H1 (cell line): ENCODE results near the gene DNMT3L. TPM values are rescaled to one million over a fixed set of nuclear protein-coding genes. Genes with fewer than 3 reads are reported as not detected.

Experiments
- CTCF ChIA-PET: fragments of 300-600 bp; sonication (Branson Sonifier 250); formaldehyde crosslinking; loops from one replicate; lab custom pipeline; 2021; ENCODE audit not compliant: partially characterized antibody; lab: Charles Lee
- POLR2A ChIA-PET: fragments of 300-600 bp; sonication (Branson Sonifier 250); formaldehyde crosslinking; loops from one replicate; lab custom pipeline; 2021; ENCODE audit warnings: inconsistent platforms; ENCODE audit not compliant: partially characterized antibody; lab: Charles Lee
- DNase-seq, 2 experiments: peaks; one replicate each; pipeline versions ENCODE4 v3.0.0 to v3.0.0-alpha.2; 2010 to 2022; ENCODE audit warnings: low spot score in 2 of 2, low read depth in 1 of 2, mixed read lengths in 1 of 2
- FAIRE-seq: peaks from 2 replicates; lab custom pipeline; 2011; peaks lifted over from hg19 to GRCh38; lab: Jason Lieb, UNC
- H2AFZ ChIP-seq: 2 replicates; pipeline ENCODE4 v1.8.1; 2012; ENCODE audit warnings: low read length, inconsistent platforms
- H2AK5ac ChIP-seq: 2 replicates; pipeline ENCODE4 v1.6.1; 2013; ENCODE audit warnings: low read depth, low read length
- H2BK120ac ChIP-seq: replicated peaks from 2 replicates; pipeline ENCODE3; 2013; ENCODE audit warnings: low read depth, low read length, inconsistent platforms
- H2BK12ac ChIP-seq: 2 replicates; pipeline ENCODE4 v1.6.1; 2013; ENCODE audit warnings: low read depth, low read length
- H2BK15ac ChIP-seq: 2 replicates; pipeline ENCODE4 v1.6.1; 2013; ENCODE audit warnings: low read length
- H2BK20ac ChIP-seq: 2 replicates; pipeline ENCODE4 v1.6.1; 2013; ENCODE audit warnings: low read length
- H2BK5ac ChIP-seq: 2 replicates; pipeline ENCODE4 v1.6.1; 2013; ENCODE audit warnings: low read depth, low read length
- H3K14ac ChIP-seq: 2 replicates; pipeline ENCODE4 v1.6.1; 2013; ENCODE audit warnings: inconsistent platforms; ENCODE audit not compliant: insufficient read length
- H3K18ac ChIP-seq: 2 replicates; pipeline ENCODE4 v1.6.1; 2013; ENCODE audit warnings: low read length; ENCODE audit errors: extremely low read depth
- H3K23ac ChIP-seq: 2 replicates; pipeline ENCODE4 v1.6.1; 2013; ENCODE audit warnings: inconsistent platforms; ENCODE audit not compliant: insufficient read length
- H3K23me2 ChIP-seq: 2 replicates; pipeline ENCODE4 v1.6.1; 2013; ENCODE audit warnings: low read depth, low read length
- H3K27ac ChIP-seq: 2 replicates; pipeline ENCODE4 v1.6.1; 2011; ENCODE audit warnings: low read depth, low read length, inconsistent platforms
- H3K27me3 ChIP-seq, 4 experiments: replicated peaks in 1 of 4; 1 replicate in 1 of 4; 2 replicates in 3 of 4; pipeline versions ENCODE4 v1.6.1 to v1.8.1; 2011 to 2013; ENCODE audit warnings: low read length in 3 of 4, mild to moderate bottlenecking in 3 of 4, inconsistent platforms in 2 of 4, mixed read lengths in 2 of 4, moderate library complexity in 1 of 4; ENCODE audit not compliant: control insufficient read depth in 3 of 4, insufficient read depth in 3 of 4; ENCODE audit errors: extremely low read depth in 1 of 4
- H3K36me3 ChIP-seq, 4 experiments: 2 replicates each; pipeline versions ENCODE4 v1.6.1 to v1.8.1; 2011 to 2013; ENCODE audit warnings: mild to moderate bottlenecking in 4 of 4, low read length in 3 of 4, moderate library complexity in 2 of 4, control low read depth in 1 of 4, inconsistent platforms in 1 of 4; ENCODE audit not compliant: insufficient read depth in 4 of 4, control insufficient read depth in 2 of 4
- H3K4ac ChIP-seq: replicated peaks from 2 replicates; pipeline ENCODE3; 2013; ENCODE audit warnings: low read length, low read depth, mixed read lengths, inconsistent platforms; ENCODE audit not compliant: insufficient read length
- H3K4me1 ChIP-seq, 4 experiments: replicated peaks in 1 of 4; 1 replicate in 1 of 4; 2 replicates in 3 of 4; pipeline versions ENCODE4 v1.6.1 to v1.8.1; 2011 to 2013; ENCODE audit warnings: low read length in 3 of 4, inconsistent platforms in 2 of 4, mixed read lengths in 1 of 4; ENCODE audit not compliant: insufficient read depth in 4 of 4, control insufficient read depth in 3 of 4
- H3K4me2 ChIP-seq, 2 experiments: 2 replicates each; pipeline versions ENCODE4 v1.6.1 to v1.8.1; 2011 to 2013; ENCODE audit warnings: low read depth in 2 of 2, low read length in 2 of 2, control low read depth in 1 of 2, inconsistent platforms in 1 of 2, mild to moderate bottlenecking in 1 of 2; ENCODE audit not compliant: insufficient read depth in 1 of 2
- H3K4me3 ChIP-seq, 4 experiments: fragments of 200-600, 300-600 bp in 1 of 4; sonication (generic), shearing (Covaris generic), sonication (Bioruptor Twin) in 1 of 4; 2 replicates each; pipeline versions ENCODE4 v1.5.1 to v1.8.1; 2011 to 2016; ENCODE audit warnings: low read length in 4 of 4, low read depth in 3 of 4, control low read depth in 2 of 4, inconsistent platforms in 2 of 4, mild to moderate bottlenecking in 2 of 4, mixed read lengths in 1 of 4, moderate library complexity in 1 of 4; ENCODE audit not compliant: insufficient read depth in 2 of 4; ENCODE audit errors: extremely low read depth in 1 of 4
- H3K56ac ChIP-seq: replicated peaks from 2 replicates; pipeline ENCODE3; 2013; ENCODE audit warnings: low read depth, mild to moderate bottlenecking, mixed read lengths, low read length, inconsistent platforms; ENCODE audit not compliant: insufficient read length
- H3K79me1 ChIP-seq: 2 replicates; pipeline ENCODE4 v1.6.1; 2013; ENCODE audit warnings: low read depth, low read length, control low read depth
- H3K79me2 ChIP-seq, 2 experiments: 2 replicates each; pipeline versions ENCODE4 v1.6.1 to v1.8.1; 2012 to 2013; ENCODE audit warnings: low read length in 2 of 2, mild to moderate bottlenecking in 2 of 2, inconsistent platforms in 1 of 2; ENCODE audit not compliant: insufficient read depth in 2 of 2, control insufficient read depth in 1 of 2
- H3K9ac ChIP-seq, 4 experiments: replicated peaks in 1 of 4; 1 replicate in 1 of 4; 2 replicates in 3 of 4; pipeline versions ENCODE4 v1.6.1 to v1.8.1; 2011 to 2013; ENCODE audit warnings: low read depth in 3 of 4, low read length in 3 of 4, control low read depth in 2 of 4, mild to moderate bottlenecking in 2 of 4, moderate library complexity in 2 of 4, inconsistent platforms in 1 of 4; ENCODE audit errors: extremely low read depth in 1 of 4
- H3K9me3 ChIP-seq, 2 experiments: 2 replicates each; pipeline versions ENCODE4 v1.6.1 to v1.8.1; 2012 to 2013; ENCODE audit warnings: mild to moderate bottlenecking in 2 of 2, moderate library complexity in 2 of 2, control low read depth in 1 of 2, inconsistent platforms in 1 of 2, low read depth in 1 of 2, low read length in 1 of 2, mixed read lengths in 1 of 2; ENCODE audit not compliant: insufficient read depth in 2 of 2
- H4K20me1 ChIP-seq, 2 experiments: replicated peaks in 1 of 2; 2 replicates each; pipeline versions ENCODE3 to v1.8.1; 2011 to 2013; ENCODE audit warnings: inconsistent platforms in 2 of 2, low read length in 2 of 2, mild to moderate bottlenecking in 1 of 2; ENCODE audit not compliant: insufficient read depth in 2 of 2, control insufficient read depth in 1 of 2
- H4K5ac ChIP-seq: 2 replicates; pipeline ENCODE4 v1.6.1; 2013; ENCODE audit warnings: low read length, low read depth, mixed read lengths, inconsistent platforms; ENCODE audit not compliant: insufficient read length
- H4K8ac ChIP-seq: 2 replicates; pipeline ENCODE4 v1.8.0; 2013; ENCODE audit warnings: mild to moderate bottlenecking, moderate library complexity, low read length, inconsistent platforms; ENCODE audit not compliant: insufficient read depth; ENCODE audit errors: extremely low read depth
- H4K91ac ChIP-seq: replicated peaks from 2 replicates; pipeline ENCODE3; 2013; ENCODE audit warnings: low read length, mixed read lengths, inconsistent platforms; ENCODE audit not compliant: insufficient read length
- CREB1 ChIP-seq: IDR thresholded peaks from 2 replicates; pipeline ENCODE4 v1.6.1; 2012; ENCODE audit warnings: inconsistent platforms
- CTBP2 ChIP-seq: IDR thresholded peaks from 2 replicates; pipeline ENCODE4 v1.7.0; 2011; ENCODE audit warnings: borderline replicate concordance, mild to moderate bottlenecking, moderate library complexity, mixed read lengths, low read length; ENCODE audit not compliant: insufficient read depth, insufficient read length
- JUN ChIP-seq: IDR thresholded peaks from 2 replicates; pipeline ENCODE4 v1.6.1; 2011; ENCODE audit warnings: low read depth, mild to moderate bottlenecking, improper control_type of control experiment, low read length
- JUND ChIP-seq: IDR thresholded peaks from 2 replicates; pipeline ENCODE4 v1.6.1; 2011; ENCODE audit warnings: mild to moderate bottlenecking, improper control_type of control experiment, low read length
- MAFK ChIP-seq: IDR thresholded peaks from 2 replicates; pipeline ENCODE4 v1.6.1; 2012; ENCODE audit warnings: low read depth, mild to moderate bottlenecking, improper control_type of control experiment, low read length
- MAX ChIP-seq: IDR thresholded peaks from 2 replicates; pipeline ENCODE4 v1.6.1; 2012; ENCODE audit warnings: inconsistent platforms
- NRF1 ChIP-seq: IDR thresholded peaks from 2 replicates; pipeline ENCODE4 v1.6.1; 2011; ENCODE audit warnings: mild to moderate bottlenecking, low read depth, low read length, improper control_type of control experiment
- POLR2A ChIP-seq, 2 experiments: IDR thresholded peaks; 1 replicate in 1 of 2; 2 replicates in 1 of 2; pipeline ENCODE4 v1.6.1; 2011; ENCODE audit warnings: low read depth in 2 of 2, low read length in 2 of 2, mild to moderate bottlenecking in 2 of 2; ENCODE audit errors: control extremely low read depth in 1 of 2
- POLR2AphosphoS5 ChIP-seq: IDR thresholded peaks from 2 replicates; pipeline ENCODE4 v1.6.1; 2011; ENCODE audit warnings: low read depth, low read length
- RNF2 ChIP-seq: fragments of 200-900, 300-1000 bp; sonication (generic); IDR thresholded peaks from 2 replicates; pipeline ENCODE4 v1.7.1; 2016; ENCODE audit warnings: borderline replicate concordance, low read depth, mild to moderate bottlenecking, antibody characterized with exemption, low read length; ENCODE audit not compliant: poor library complexity, severe bottlenecking; ENCODE audit errors: missing control alignments
- SIX5 ChIP-seq: IDR thresholded peaks from 2 replicates; pipeline ENCODE4 v1.6.1; 2011; ENCODE audit warnings: mild to moderate bottlenecking, low read depth, low read length
- WGBS, 2 experiments: shearing (Covaris generic) in 1 of 2; methylation state at CpG; one replicate each; pipeline versions ENCODE4 v1.1.6 to v1.1.7; 2013 to 2015; ENCODE audit warnings: low lambda C conversion rate in 2 of 2, mixed read lengths in 2 of 2, inconsistent platforms in 1 of 2, low coverage in 1 of 2, missing lambda C conversion rate in 1 of 2; ENCODE audit not compliant: insufficient replicate concordance in 2 of 2, insufficient coverage in 1 of 2, insufficient read length in 1 of 2; ENCODE audit errors: extremely low coverage in 1 of 2, missing lambda C conversion rate in 1 of 2; 5-methylcytosine and 5-hydroxymethylcytosine counted together
- polyA plus RNA-seq, 7 experiments: library from polyadenylated mRNA; depleted of rRNA in 3 of 7; stranded (reverse) in 5 of 7; unstranded in 2 of 7; fragments of >200 nt in 5 of 7; fragments of 200-250 nt in 2 of 7; gene quantifications; 1 replicate in 5 of 7; 2 replicates in 1 of 7; 4 replicates in 1 of 7; pipeline versions ENCODE4 v1.2.1 to v1.2.3, GENCODE V29; 2011 to 2013; ENCODE audit warnings: missing spikeins in 2 of 7, mixed read lengths in 2 of 7
- total RNA-seq: library from RNA; stranded (reverse); fragmentation: NEBNext Ultra II Directional; extraction: Animal tissue kit (Norgen Biotek cat#: 25700); gene quantifications from 2 replicates; pipeline ENCODE4 v1.2.1, GENCODE V29; 2021

Gene DNMT3L
- total and polyA plus RNA-seq, 2 of the 8 experiments (the other 6 are each of a cell fraction or from before 2014, with no cell fraction given): 0.06 TPM; not detected in 1

- Histone ChIP-seq H4K91ac (no peak overlapping the region), H4K5ac (no peak overlapping the region), H4K20me1 (no peaks in the 10 kb centered on the region), H3K4ac (no peak overlapping the region), H3K14ac (no peak overlapping the region), H3K56ac (no peak overlapping the region), H3K23me2 (no peaks in the 10 kb centered on the region), H3K18ac (no peak overlapping the region), H3K36me3 (no peaks in the 10 kb centered on the region), H3K4me2 (no peak overlapping the region), H3K27me3 (no peaks in the 10 kb centered on the region), H4K8ac (no peak overlapping the region), H2BK12ac (no peak overlapping the region), H3K4me1 (peaks cover 0 to 7% (median 4%) of the 10 kb centered on the region in 4 experiments; a peak in 6 of 7 replicates), H2BK15ac (no peak overlapping the region), H3K79me1 (no peaks in the 10 kb centered on the region), H2AK5ac (no peak overlapping the region), H3K9me3 (no peaks in the 10 kb centered on the region), H3K4me3 (no peak overlapping the region), H2AFZ (no peak overlapping the region), H3K23ac (no peak overlapping the region), H3K9ac (no peak overlapping the region), H2BK20ac (no peak overlapping the region), H3K27ac (no peak overlapping the region), H2BK120ac (no peak overlapping the region), H3K79me2 (no peaks in the 10 kb centered on the region), H2BK5ac (no peak overlapping the region)
- ChIA-PET CTCF (no interaction called here), POLR2A (interaction anchor here (0.6 kb wide), 1 partner anchor 475 kb away, joined by 3 read pairs; no protein-coding TSS in a partner anchor)
- FAIRE-seq (no peak), DNase-seq (no peak)
- 90% methylated on average over 2 of the region's 4 CpGs; no CpG with 5 or more reads in 1 of the 2 experiments for WGBS, 2 experiments
- TF ChIP-seq POLR2A (IDR thresholded peaks at IDR 0.05; ENCODE audit: control extremely low read depth in 1 of 2, low read depth in 2 of 2, low read length in 2 of 2) (no peak), RNF2 (no peak), JUN (no peak), CTBP2 (no peak), CREB1 (no peak), MAFK (no peak), SIX5 (no peak), JUND (no peak), MAX (no peak), NRF1 (no peak), POLR2AphosphoS5 (no peak)
Observed at GRCh38 chr21:44263768-44264167, 2.1 kb upstream of the DNMT3L start.
